Vagina (tissue), 2 donors: Measurements from ENCODE around the gene PRMT7. TPM values are rescaled to one million over a fixed set of nuclear protein-coding genes. Genes with fewer than 3 reads are reported as not detected.

ENCODE experiments used
- DNase-seq, 2 donors: peaks; one replicate each; pipeline ENCODE4 v3.0.0-alpha.2; 2017; ENCODE audit errors: extremely low spot score in 2 of 2
- H3K27ac ChIP-seq: fragments of 200-600 bp; sonication (generic); one replicate; pipeline ENCODE4 v1.5.1; 2019
- H3K27me3 ChIP-seq: fragments of 200-600 bp; sonication (generic); one replicate; pipeline ENCODE4 v1.5.1; 2019
- H3K36me3 ChIP-seq, 2 donors: fragments of 200-600 bp; sonication (generic); one replicate each; pipeline ENCODE4 v1.5.1; 2017 to 2019
- H3K4me1 ChIP-seq: fragments of 200-600 bp; sonication (generic); one replicate; pipeline ENCODE4 v1.5.1; 2019
- H3K4me3 ChIP-seq, 2 donors: fragments of 200-600 bp; sonication (generic); 1 replicate in 1 of 2; 2 replicates in 1 of 2; pipeline ENCODE4 v1.5.1; 2016 to 2019
- H3K9me3 ChIP-seq: fragments of 200-600 bp; sonication (generic); one replicate; pipeline ENCODE4 v1.5.1; 2019
- CTCF ChIP-seq, 3 experiments: fragments of 450-650 bp in 2 of 3; fragments of 200-600 bp in 1 of 3; sonication (generic) in 1 of 3; IDR thresholded peaks; one replicate each; pipeline ENCODE4 v1.5.1; 2017 to 2019; ENCODE audit warnings: antibody characterized with exemption in 3 of 3, mild to moderate bottlenecking in 2 of 3, moderate library complexity in 2 of 3
- POLR2A ChIP-seq, 2 donors: fragments of 450-650 bp; IDR thresholded peaks; one replicate each; pipeline ENCODE4 v1.6.1; 2017; ENCODE audit warnings: antibody characterized with exemption in 2 of 2, mild to moderate bottlenecking in 2 of 2, moderate library complexity in 2 of 2
- POLR2AphosphoS5 ChIP-seq, 2 donors: sonication (generic); formaldehyde crosslinking; IDR thresholded peaks; one replicate each; pipeline ENCODE4 v1.9.0; 2017; ENCODE audit warnings: antibody characterized with exemption in 2 of 2, mild to moderate bottlenecking in 2 of 2, low read depth in 1 of 2; ENCODE audit not compliant: insufficient read depth in 1 of 2
- intact Hi-C: fragments of 100-400 bp; cut with DNase I; formaldehyde crosslinking; loops from one replicate; pipeline ENCODE4 v1.15.1; 2023
- total RNA-seq: library from RNA; depleted of rRNA; stranded (reverse); fragments of >200 nt; gene quantifications from one replicate; pipeline ENCODE4 v1.2.3, GENCODE V29; 2016

The PRMT7 gene
- total RNA-seq, 1 donor from 2014 or later: 47.9 TPM

- H3K27ac ChIP-seq: no peak overlapping the region
- intact Hi-C loops: no loop called here
- TF ChIP-seq CTCF (IDR thresholded peaks at IDR 0.05): no peak
- no peak for TF ChIP-seq POLR2AphosphoS5 (IDR thresholded peaks at IDR 0.05; ENCODE audit: insufficient read depth in 1 of 2, low read depth in 1 of 2)
- TF ChIP-seq POLR2A (IDR thresholded peaks at IDR 0.05): no peak
- H3K4me3 ChIP-seq: no peak overlapping the region
- H3K4me1 ChIP-seq: peaks cover 8% of the 10 kb centered on the region
- no peak for DNase-seq
- H3K27me3 ChIP-seq: no peaks in the 10 kb centered on the region
- no peaks in the 10 kb centered on the region for H3K36me3 ChIP-seq
- H3K9me3 ChIP-seq: no peaks in the 10 kb centered on the region
These were observed 91.3 kb downstream of the PRMT7 start for GRCh38 chr16:68401871-68402747.

GRCh38 chr16:68402748-68403040 is 91.9 kb downstream of the PRMT7 start:
- TF ChIP-seq POLR2AphosphoS5 (IDR thresholded peaks at IDR 0.05; ENCODE audit: insufficient read depth in 1 of 2, low read depth in 1 of 2) (no peak), POLR2A (IDR thresholded peaks at IDR 0.05) (no peak), CTCF (IDR thresholded peaks at IDR 0.05) (no peak)
- no peak for DNase-seq

GRCh38 chr16:68403177-68403576 is 92.4 kb downstream of the PRMT7 start:
- Histone ChIP-seq H3K27me3 (no peaks in the 10 kb centered on the region), H3K4me1 (peaks cover 8% of the 10 kb centered on the region), H3K27ac (no peak overlapping the region), H3K36me3 (no peaks in the 10 kb centered on the region), H3K4me3 (no peak overlapping the region), H3K9me3 (no peaks in the 10 kb centered on the region)
- intact Hi-C loops: no loop called here
- DNase-seq: no peak
- TF ChIP-seq POLR2A (IDR thresholded peaks at IDR 0.05): no peak
- no peak for TF ChIP-seq POLR2AphosphoS5 (IDR thresholded peaks at IDR 0.05; ENCODE audit: insufficient read depth in 1 of 2, low read depth in 1 of 2)
- TF ChIP-seq CTCF (IDR thresholded peaks at IDR 0.05): no peak

More at GRCh38 chr16:68402748-68403040, 91.9 kb downstream of the PRMT7 start:
- H3K27ac ChIP-seq: no peak overlapping the region
- intact Hi-C loops: no loop called here
- no peaks in the 10 kb centered on the region for H3K9me3 ChIP-seq
- no peak overlapping the region for H3K4me3 ChIP-seq
- peaks cover 8% of the 10 kb centered on the region for H3K4me1 ChIP-seq
- no peaks in the 10 kb centered on the region for H3K36me3 ChIP-seq
- no peaks in the 10 kb centered on the region for H3K27me3 ChIP-seq

- intact Hi-C loops: no loop called here
- Histone ChIP-seq H3K27ac (no peak overlapping the region), H3K36me3 (no peaks in the 10 kb centered on the region), H3K9me3 (no peaks in the 10 kb centered on the region), H3K4me3 (no peak overlapping the region), H3K4me1 (peaks cover 8% of the 10 kb centered on the region), H3K27me3 (no peaks in the 10 kb centered on the region)
- TF ChIP-seq CTCF (IDR thresholded peaks at IDR 0.05): no peak
- TF ChIP-seq POLR2A (IDR thresholded peaks at IDR 0.05): no peak
- TF ChIP-seq POLR2AphosphoS5 (IDR thresholded peaks at IDR 0.05; ENCODE audit: insufficient read depth in 1 of 2, low read depth in 1 of 2): no peak
- DNase-seq: no peak
These were observed 92.9 kb downstream of the PRMT7 start for GRCh38 chr16:68403704-68404103.

GRCh38 chr16:68404736-68405345 is 94.0 kb downstream of the PRMT7 start:
- Histone ChIP-seq H3K9me3 (no peaks in the 10 kb centered on the region), H3K27ac (no peak overlapping the region)
- TF ChIP-seq POLR2A (IDR thresholded peaks at IDR 0.05) (no peak), POLR2AphosphoS5 (IDR thresholded peaks at IDR 0.05; ENCODE audit: insufficient read depth in 1 of 2, low read depth in 1 of 2) (no peak), CTCF (IDR thresholded peaks at IDR 0.05) (no peak)

More at GRCh38 chr16:68404736-68405345, 94.0 kb downstream of the PRMT7 start:
- Histone ChIP-seq H3K4me3 (no peak overlapping the region), H3K4me1 (peaks cover 8% of the 10 kb centered on the region), H3K27me3 (no peaks in the 10 kb centered on the region), H3K36me3 (no peaks in the 10 kb centered on the region)
- DNase-seq: no peak
- intact Hi-C loops: no loop called here
